CD14-positive monocyte (primary cell): ENCODE data around the gene FBXL20. TPM values are rescaled to one million over a fixed set of nuclear protein-coding genes. Genes with fewer than 3 reads are reported as not detected.

ENCODE experiments used
- DNase-seq, 3 donors: peaks; one replicate each; pipeline ENCODE4 v3.0.0-alpha.2; 2011 to 2022
- H2AFZ ChIP-seq: 2 replicates; pipeline ENCODE4 v1.6.0; 2012; ENCODE audit warnings: mild to moderate bottlenecking, low read depth, low read length, inconsistent platforms; ENCODE audit not compliant: insufficient read depth, poor library complexity, severe bottlenecking
- H3K27ac ChIP-seq, 2 donors: 1 replicate in 1 of 2; 2 replicates in 1 of 2; pipeline ENCODE4 v1.5.1; 2012 to 2013; ENCODE audit warnings: low read length in 2 of 2, control low read depth in 1 of 2, inconsistent platforms in 1 of 2, low read depth in 1 of 2, mild to moderate bottlenecking in 1 of 2
- H3K27me3 ChIP-seq, 2 donors: one replicate each; pipeline versions ENCODE4 v1.6.0 to v1.6.1; 2011 to 2013; ENCODE audit warnings: low read length in 2 of 2; ENCODE audit not compliant: control insufficient read depth in 2 of 2, insufficient read depth in 2 of 2
- H3K36me3 ChIP-seq, 2 donors: replicated peaks in 1 of 2; 1 replicate in 1 of 2; 2 replicates in 1 of 2; pipeline versions ENCODE4 v1.5.1 to v1.6.1; 2012 to 2013; ENCODE audit warnings: low read length in 2 of 2, control low read depth in 1 of 2, inconsistent platforms in 1 of 2, mild to moderate bottlenecking in 1 of 2; ENCODE audit not compliant: insufficient read depth in 2 of 2, control insufficient read depth in 1 of 2
- H3K4me1 ChIP-seq, 2 donors: 1 replicate in 1 of 2; 2 replicates in 1 of 2; pipeline versions ENCODE4 v1.5.1 to v1.6.1; 2012 to 2013; ENCODE audit warnings: low read length in 2 of 2, control low read depth in 1 of 2, inconsistent platforms in 1 of 2, mild to moderate bottlenecking in 1 of 2, moderate library complexity in 1 of 2; ENCODE audit not compliant: insufficient read depth in 2 of 2, control insufficient read depth in 1 of 2
- H3K4me2 ChIP-seq: replicated peaks from 2 replicates; pipeline ENCODE3; 2012; ENCODE audit warnings: low read length, moderate library complexity, mild to moderate bottlenecking; ENCODE audit not compliant: poor library complexity, severe bottlenecking; ENCODE audit errors: extremely low read depth
- H3K4me3 ChIP-seq, 3 experiments: fragments of 200-600 bp in 1 of 3; sonication (generic) in 1 of 3; replicated peaks in 1 of 3; 1 replicate in 2 of 3; 2 replicates in 1 of 3; pipeline ENCODE4 v1.5.1; 2011 to 2013; ENCODE audit warnings: low read length in 3 of 3, mild to moderate bottlenecking in 3 of 3, control low read depth in 2 of 3, low read depth in 2 of 3, inconsistent platforms in 1 of 3, moderate library complexity in 1 of 3
- H3K79me2 ChIP-seq: 2 replicates; pipeline ENCODE4 v1.6.0; 2012; ENCODE audit warnings: mild to moderate bottlenecking, control low read depth, inconsistent platforms, low read length, moderate library complexity; ENCODE audit not compliant: insufficient read depth
- H3K9ac ChIP-seq: 2 replicates; pipeline ENCODE4 v1.6.0; 2017; ENCODE audit warnings: low read length, mild to moderate bottlenecking; ENCODE audit not compliant: insufficient read depth, poor library complexity, severe bottlenecking
- H3K9me3 ChIP-seq, 2 donors: replicated peaks in 1 of 2; 1 replicate in 1 of 2; 2 replicates in 1 of 2; pipeline versions ENCODE4 v1.5.1 to v1.6.1; 2012 to 2013; ENCODE audit warnings: low read length in 2 of 2, control low read depth in 1 of 2; ENCODE audit not compliant: control insufficient read depth in 1 of 2, insufficient read depth in 1 of 2
- H4K20me1 ChIP-seq: 2 replicates; pipeline ENCODE4 v1.6.0; 2012; ENCODE audit warnings: mild to moderate bottlenecking, low read length, control low read depth, moderate library complexity; ENCODE audit not compliant: insufficient read depth
- H3K27ac Mint-ChIP-seq, 7 donors: one replicate each; pipeline ENCODE4 v1.8.0; 2020; ENCODE audit warnings: mild to moderate bottlenecking in 7 of 7, mixed read lengths in 7 of 7, moderate library complexity in 6 of 7, inconsistent platforms in 2 of 7
- H3K27me3 Mint-ChIP-seq, 3 donors: one replicate each; pipeline ENCODE4 v1.8.0; 2021 to 2022; ENCODE audit warnings: low read depth in 3 of 3, mild to moderate bottlenecking in 3 of 3, mixed read lengths in 3 of 3, moderate library complexity in 3 of 3, inconsistent platforms in 1 of 3
- H3K36me3 Mint-ChIP-seq, 2 donors: one replicate each; pipeline ENCODE4 v1.8.0; 2020; ENCODE audit warnings: mixed read lengths in 2 of 2, inconsistent platforms in 1 of 2, mild to moderate bottlenecking in 1 of 2
- H3K4me1 Mint-ChIP-seq: one replicate; pipeline ENCODE4 v1.8.0; 2020; ENCODE audit warnings: mild to moderate bottlenecking, mixed read lengths
- H3K4me3 Mint-ChIP-seq, 2 donors: one replicate each; pipeline ENCODE4 v1.8.0; 2020; ENCODE audit warnings: mild to moderate bottlenecking in 2 of 2, mixed read lengths in 2 of 2, moderate library complexity in 1 of 2
- H3K9me3 Mint-ChIP-seq, 7 donors: one replicate each; pipeline ENCODE4 v1.8.0; 2020 to 2022; ENCODE audit warnings: mixed read lengths in 7 of 7, mild to moderate bottlenecking in 6 of 7, moderate library complexity in 6 of 7, inconsistent platforms in 2 of 7
- CTCF ChIP-seq: fragments of 200-600 bp; IDR thresholded peaks from one replicate; pipeline ENCODE4 v1.8.0; 2022; ENCODE audit warnings: antibody characterized with exemption, mild to moderate bottlenecking
- WGBS: methylation state at CpG from one replicate; pipeline ENCODE4 v1.1.5; 2013; ENCODE audit warnings: missing lambda C conversion rate; ENCODE audit not compliant: insufficient coverage; 5-methylcytosine and 5-hydroxymethylcytosine counted together
- intact Hi-C, 2 donors: fragments of 100-400 bp; cut with micrococcal nuclease; formaldehyde crosslinking; loops; one replicate each; pipeline versions ENCODE4 v1.15.0 to v1.15.1; 2023
- polyA plus RNA-seq, 3 donors: library from polyadenylated mRNA; depleted of rRNA in 1 of 3; unstranded in 2 of 3; stranded (reverse) in 1 of 3; fragments of 300-500 nt in 2 of 3; fragments of >200 nt in 1 of 3; fragmentation: Illumina TruSeq in 2 of 3; gene quantifications; 1 replicate in 2 of 3; 2 replicates in 1 of 3; pipeline ENCODE4 v1.2.3, GENCODE V29; 2012 to 2021

The FBXL20 gene
- polyA plus RNA-seq, 3 donors: 4.0 to 7.7 (median 4.7) TPM

DNA sequence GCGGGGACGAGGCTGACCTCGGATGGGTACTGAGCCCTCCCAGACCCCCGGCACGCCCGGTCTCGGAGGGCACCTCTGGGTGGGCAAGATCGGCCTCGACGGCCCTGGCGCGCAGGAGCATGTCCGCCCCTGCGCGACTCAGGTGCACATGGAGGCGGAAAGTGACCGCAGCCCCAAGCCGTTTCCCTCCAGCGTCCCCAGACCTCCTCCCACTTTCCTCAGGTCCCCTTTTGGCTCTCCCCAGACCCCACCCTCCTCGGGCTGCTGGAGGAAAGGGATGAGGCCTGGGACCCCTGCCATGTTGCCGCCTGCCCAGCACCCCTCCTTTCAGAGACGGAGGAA is 191.4 kb downstream of the FBXL20 start:
- peak overlapping the region in 6 of 7 donors; percentile 40 to 86 (median 76) for H3K27ac Mint-ChIP-seq
- DNase-seq: no peak
- WGBS: 3% methylated on average over 18 of the region's 22 CpGs
- TF ChIP-seq CTCF: no peak
- Histone ChIP-seq H3K79me2 (no peaks in the 10 kb centered on the region), H3K9ac (peak overlapping the region; percentile 57), H3K27ac (no peak overlapping the region), H3K9me3 (no peaks in the 10 kb centered on the region), H3K36me3 (peaks cover 2% of the 10 kb centered on the region in 2 donors), H4K20me1 (no peaks in the 10 kb centered on the region), H3K4me3 (peak overlapping the region; percentile 2 to 65 (median 40)), H3K4me1 (peaks cover 19 to 21% of the 10 kb centered on the region in 2 donors), H3K4me2 (peak overlapping the region; percentile 75), H3K27me3 (peaks cover 0 to 11% of the 10 kb centered on the region in 2 donors), H2AFZ (peak overlapping the region; percentile 83)
- peaks cover 2% of the 10 kb centered on the region in 2 donors for H3K36me3 Mint-ChIP-seq
- peak overlapping the region; percentile 74 to 81 for H3K4me3 Mint-ChIP-seq
- H3K4me1 Mint-ChIP-seq: peaks cover 21% of the 10 kb centered on the region
- intact Hi-C loops: no loop called here
- peaks cover 0 to 8% (median 0%) of the 10 kb centered on the region in 7 donors for H3K9me3 Mint-ChIP-seq
- H3K27me3 Mint-ChIP-seq: peaks cover 9 to 31% (median 12%) of the 10 kb centered on the region in 3 donors

- H3K27ac Mint-ChIP-seq: peak overlapping the region in 6 of 7 donors; percentile 73 to 86 (median 80)
- H3K4me3 Mint-ChIP-seq: peak overlapping the region; percentile 74 to 81
- H3K27ac ChIP-seq: peak overlapping the region; percentile 3 to 51
- H3K27me3 ChIP-seq: peaks cover 0 to 11% of the 10 kb centered on the region in 2 donors
- TF ChIP-seq CTCF: no peak
- no peaks in the 10 kb centered on the region for H3K9me3 ChIP-seq
- H4K20me1 ChIP-seq: peaks cover under 1% of the 10 kb centered on the region
- H3K9ac ChIP-seq: peak overlapping the region; percentile 57
- intact Hi-C loops: loop anchor here in 1 of 2 donors (5.0 kb wide), 1 partner anchor 33 kb away; no protein-coding TSS in a partner anchor
- under 1% methylated on average over 32 of the region's 39 CpGs for WGBS
- peaks cover 19 to 21% of the 10 kb centered on the region in 2 donors for H3K4me1 ChIP-seq
- no peaks in the 10 kb centered on the region for H3K79me2 ChIP-seq
- DNase-seq: peak; percentile 67 to 86 (median 74)
- peak overlapping the region; percentile 83 for H2AFZ ChIP-seq
- peak overlapping the region; percentile 2 to 65 (median 40) for H3K4me3 ChIP-seq
- H3K4me2 ChIP-seq: peak overlapping the region; percentile 75
- peaks cover 0 to 8% (median 0%) of the 10 kb centered on the region in 7 donors for H3K9me3 Mint-ChIP-seq
- peaks cover 21% of the 10 kb centered on the region for H3K4me1 Mint-ChIP-seq
- peaks cover 9 to 31% (median 12%) of the 10 kb centered on the region in 3 donors for H3K27me3 Mint-ChIP-seq
- peaks cover 8% of the 10 kb centered on the region in 2 donors for H3K36me3 ChIP-seq
- peaks cover 8% of the 10 kb centered on the region in 2 donors for H3K36me3 Mint-ChIP-seq
Measured at GRCh38 chr17:39209317-39210092, 191.9 kb downstream of the FBXL20 start.
